ENCODE results near the gene ABCA1.

DNA sequence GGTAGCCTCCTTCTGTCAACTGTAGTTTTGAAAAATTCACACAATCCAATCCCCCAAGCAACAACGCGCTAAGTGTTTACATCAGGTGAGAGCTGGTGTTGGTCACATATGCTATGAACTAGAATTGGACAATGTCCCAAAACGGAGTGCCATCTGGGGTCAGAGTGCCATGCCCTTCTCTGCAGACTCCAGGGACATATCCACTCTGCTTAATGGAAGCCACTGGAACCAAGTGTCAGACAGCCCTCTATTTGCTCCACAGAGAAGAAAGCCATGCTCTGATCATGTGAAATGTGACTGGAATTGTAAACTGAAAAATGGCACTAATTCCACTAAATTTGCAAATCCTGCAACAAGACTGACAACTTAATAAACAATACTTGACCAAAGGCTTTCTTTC lies 12.2 kb downstream of the ABCA1 start:
- TF ChIP-seq CTCF (IDR thresholded peaks at IDR 0.05; ENCODE audit: low read depth, low read length) (no peak), EZH2phosphoT487 (IDR thresholded peaks at IDR 0.05; ENCODE audit: low read depth) (no peak)

Measured in OCI-LY3 (cell line).